ENCODE measurements around the gene TAF4.

GRCh38 chr20:62049342-62050165 lies 16.1 kb downstream of the TAF4 start:
- TF ChIP-seq CTCF (IDR thresholded peaks at IDR 0.05): no peak
- no peak for TF ChIP-seq POLR2AphosphoS5 (IDR thresholded peaks at IDR 0.05)
- TF ChIP-seq POLR2A (IDR thresholded peaks at IDR 0.05): no peak
